Urinary bladder (tissue), 4 donors: ENCODE results near the gene CASP5. TPM values are rescaled to one million over a fixed set of nuclear protein-coding genes. Genes with fewer than 3 reads are reported as not detected.
"Not testable (repeated sequence)": the region's sequence is repeated elsewhere in the genome, so short reads cannot be mapped to it uniquely, and the experiment has no call there.

Source experiments
- DNase-seq: peaks from one replicate; pipeline ENCODE4 v3.0.0-alpha.2; 2015; ENCODE audit errors: extremely low spot score
- H3K27ac ChIP-seq: one replicate; pipeline ENCODE4 v1.5.1; 2013; ENCODE audit warnings: low read depth, mild to moderate bottlenecking, moderate library complexity
- H3K36me3 ChIP-seq: one replicate; pipeline ENCODE4 v1.6.1; 2013; ENCODE audit warnings: mild to moderate bottlenecking, moderate library complexity; ENCODE audit not compliant: insufficient read depth
- H3K4me1 ChIP-seq: one replicate; pipeline ENCODE4 v1.6.1; 2013; ENCODE audit warnings: mild to moderate bottlenecking, moderate library complexity; ENCODE audit not compliant: insufficient read depth
- H3K4me3 ChIP-seq: one replicate; pipeline ENCODE4 v1.5.1; 2013; ENCODE audit warnings: low read depth, low read length
- whole genome bisulfite sequencing: extraction: QIAGEN DNeasy Blood & Tissue Kit; methylation state at CpG from one replicate; pipeline ENCODE4 v1.1.7; 2013; 5-methylcytosine and 5-hydroxymethylcytosine counted together
- polyA plus RNA-seq: library from polyadenylated mRNA; stranded (reverse); fragments of 200-250 nt; gene quantifications from one replicate; pipeline ENCODE4 v1.2.3, GENCODE V29; 2013
- total RNA-seq: library from RNA; depleted of rRNA; stranded (reverse); fragments of >200 nt; gene quantifications from one replicate; pipeline ENCODE4 v1.2.3, GENCODE V29; 2014
- donor health status: healthy with polysubstance abuse.
- donor health status: healthy.

The CASP5 gene
- total and polyA plus RNA-seq, 2 donors = 0.32 to 0.74 TPM

DNA sequence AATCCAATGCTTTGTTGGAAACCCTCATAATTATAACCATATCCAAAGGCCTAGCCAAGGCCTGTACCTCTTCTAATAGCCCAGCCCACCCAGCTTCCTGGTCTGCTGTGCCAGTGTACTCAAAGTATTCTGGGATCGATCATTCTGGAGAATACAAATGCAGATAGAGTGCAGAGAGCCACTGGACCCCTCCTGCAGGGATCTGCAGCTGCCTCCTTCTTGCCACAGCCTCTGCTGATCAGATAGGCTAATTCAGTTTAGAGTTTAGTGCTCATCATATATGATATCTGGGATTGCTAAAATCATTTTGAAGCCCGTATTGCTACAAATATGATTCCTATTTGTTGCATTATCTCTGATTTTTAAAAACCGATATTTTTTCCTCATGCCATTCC is 17.5 kb downstream of the CASP5 start:
- Histone ChIP-seq H3K36me3 (no peaks in the 10 kb centered on the region), H3K4me1 (no peaks in the 10 kb centered on the region), H3K27ac (no peak overlapping the region), H3K4me3 (no peak overlapping the region)
- DNase-seq = no peak
- WGBS = 85% methylated on average over 3 of the region's 3 CpGs

DNA sequence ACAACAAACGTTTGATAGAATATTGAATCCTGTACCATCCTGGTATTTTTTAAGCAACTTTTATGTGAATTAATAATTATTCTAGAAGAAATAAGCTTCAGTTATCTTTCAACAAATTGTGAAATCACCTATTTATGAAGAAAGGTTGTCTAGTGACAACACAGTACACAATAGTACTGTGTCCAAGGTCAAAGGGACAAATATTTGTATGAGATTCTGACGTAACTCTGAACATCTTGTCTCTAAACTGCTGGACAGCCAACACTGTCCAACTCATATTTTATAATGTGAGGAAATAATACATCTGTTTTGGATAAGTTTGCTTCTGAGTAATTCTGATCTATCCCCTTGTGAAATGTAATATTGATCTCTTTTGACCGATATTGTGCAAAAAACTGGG is 18.9 kb downstream of the CASP5 start:
- no peak overlapping the region for H3K4me3 ChIP-seq
- 71% methylated on average over 3 of the region's 3 CpGs for WGBS
- no peaks in the 10 kb centered on the region for H3K4me1 ChIP-seq
- no peaks in the 10 kb centered on the region for H3K36me3 ChIP-seq
- H3K27ac ChIP-seq = no peak overlapping the region
- no peak for DNase-seq

DNA sequence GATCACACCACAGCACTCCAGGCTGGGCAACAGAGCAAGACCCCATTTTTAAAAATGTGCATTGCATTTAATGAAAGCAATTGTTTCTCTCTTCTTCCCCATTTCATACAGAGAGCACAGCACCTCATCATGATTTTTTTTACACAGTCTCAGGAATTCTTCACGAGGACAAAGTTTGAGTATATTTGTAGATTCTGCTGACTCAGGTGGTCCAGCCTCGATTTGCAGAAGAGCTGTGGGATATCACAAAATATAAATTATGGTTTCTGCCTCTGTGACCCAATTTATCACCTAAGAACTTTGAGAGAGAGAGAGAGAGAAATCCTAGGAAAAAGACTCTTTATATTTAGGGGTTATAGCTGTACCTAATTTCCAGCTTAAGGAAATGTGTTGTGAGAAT is 19.8 kb downstream of the CASP5 start:
- H3K4me3 ChIP-seq = no peak overlapping the region
- no peaks in the 10 kb centered on the region for H3K4me1 ChIP-seq
- H3K27ac ChIP-seq = no peak overlapping the region
- no peaks in the 10 kb centered on the region for H3K36me3 ChIP-seq
- WGBS = 81% methylated on average over 2 of the region's 2 CpGs
- DNase-seq = no peak

DNA sequence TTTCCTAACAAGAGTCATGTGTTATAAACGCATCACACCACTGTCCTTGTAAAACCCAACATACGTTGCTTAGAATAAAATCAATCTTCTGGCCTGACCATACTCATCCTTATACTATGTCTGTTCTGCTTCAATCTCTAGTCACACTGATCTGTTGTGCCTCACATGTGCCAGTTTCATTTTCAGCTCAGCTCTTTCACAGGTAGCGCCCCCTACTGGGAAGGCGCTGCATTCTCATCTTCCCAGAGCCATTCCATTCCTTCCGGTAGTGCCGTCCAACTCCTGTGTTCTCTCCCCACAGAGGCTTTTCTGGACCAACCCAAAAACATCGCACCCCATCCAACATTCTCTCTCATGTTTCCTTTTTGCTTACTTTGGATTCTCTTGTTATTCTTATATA is 22.2 kb downstream of the CASP5 start:
- no peak for DNase-seq
- no peaks in the 10 kb centered on the region for H3K36me3 ChIP-seq
- 76% methylated on average over 7 of the region's 7 CpGs for WGBS
- no peaks in the 10 kb centered on the region for H3K4me1 ChIP-seq
- H3K4me3 ChIP-seq = no peak overlapping the region
- no peak overlapping the region for H3K27ac ChIP-seq

DNA sequence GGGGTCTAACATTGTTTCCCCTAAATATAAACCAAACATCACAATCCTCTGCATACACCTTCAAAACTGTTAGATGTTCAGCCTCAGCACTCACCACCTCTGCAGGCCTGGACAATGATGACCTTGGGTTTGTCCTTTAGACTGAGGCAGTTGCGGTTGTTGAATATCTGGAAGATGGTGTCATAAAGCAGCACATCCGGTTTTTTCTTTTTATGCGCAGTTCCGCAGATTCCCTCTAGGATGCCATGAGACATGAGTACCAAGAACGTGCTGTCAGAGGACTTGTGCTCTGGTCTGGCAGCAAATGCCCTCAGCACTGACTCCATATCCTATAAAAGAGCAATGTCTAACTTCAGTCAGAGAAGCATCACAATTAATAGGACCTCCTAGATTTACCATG is 22.8 kb downstream of the CASP5 start:
- no peak overlapping the region for H3K4me3 ChIP-seq
- no peak overlapping the region for H3K27ac ChIP-seq
- no peaks in the 10 kb centered on the region for H3K4me1 ChIP-seq
- H3K36me3 ChIP-seq = no peaks in the 10 kb centered on the region
- 89% methylated on average over 5 of the region's 5 CpGs for WGBS
- DNase-seq = no peak

DNA sequence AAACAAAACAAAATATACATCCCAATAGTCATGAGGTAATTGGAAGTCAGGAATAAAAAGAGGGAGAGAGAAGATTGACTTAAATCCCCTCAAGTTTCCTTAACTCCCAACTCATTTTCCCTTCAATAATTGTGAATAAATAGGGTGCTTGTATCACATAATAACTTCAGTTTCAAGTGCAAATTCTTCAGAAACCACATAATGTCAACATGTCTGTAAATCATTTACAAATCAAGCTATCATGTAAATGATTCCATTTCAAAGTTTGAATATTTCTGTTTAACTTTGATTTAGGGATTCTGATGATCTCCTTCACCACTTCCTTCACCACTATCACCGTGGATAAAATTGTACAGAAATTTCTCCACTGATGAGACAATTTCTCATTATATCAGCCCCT is 23.2 kb downstream of the CASP5 start:
- no peak overlapping the region for H3K4me3 ChIP-seq
- H3K36me3 ChIP-seq = no peaks in the 10 kb centered on the region
- no peak for DNase-seq
- 81% methylated on average over 1 of the region's 1 CpG for WGBS
- no peak overlapping the region for H3K27ac ChIP-seq
- H3K4me1 ChIP-seq = no peaks in the 10 kb centered on the region

DNA sequence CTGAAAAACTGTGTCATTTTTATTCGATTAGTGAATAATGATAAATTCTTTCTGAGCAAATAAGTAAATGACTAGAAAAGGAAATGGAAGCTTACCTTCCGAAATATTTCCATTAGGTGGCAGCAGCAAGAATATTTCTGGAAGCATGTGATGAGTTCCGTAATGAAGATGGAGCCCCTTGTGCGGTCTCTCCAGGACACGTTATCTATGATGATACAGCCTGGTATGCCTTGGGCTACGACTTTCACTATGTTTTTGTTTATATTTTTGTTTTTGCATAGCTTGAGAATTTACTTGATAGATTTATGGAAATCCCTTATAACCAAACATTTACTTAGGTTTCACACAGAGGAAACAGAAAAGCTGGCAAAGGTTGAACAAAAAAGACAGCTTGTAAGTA is 25.7 kb downstream of the CASP5 start:
- H3K27ac ChIP-seq = no peak overlapping the region
- 56% methylated on average over 6 of the region's 6 CpGs for WGBS
- DNase-seq = no peak
- no peaks in the 10 kb centered on the region for H3K36me3 ChIP-seq
- no peak overlapping the region for H3K4me3 ChIP-seq
- H3K4me1 ChIP-seq = no peaks in the 10 kb centered on the region

DNA sequence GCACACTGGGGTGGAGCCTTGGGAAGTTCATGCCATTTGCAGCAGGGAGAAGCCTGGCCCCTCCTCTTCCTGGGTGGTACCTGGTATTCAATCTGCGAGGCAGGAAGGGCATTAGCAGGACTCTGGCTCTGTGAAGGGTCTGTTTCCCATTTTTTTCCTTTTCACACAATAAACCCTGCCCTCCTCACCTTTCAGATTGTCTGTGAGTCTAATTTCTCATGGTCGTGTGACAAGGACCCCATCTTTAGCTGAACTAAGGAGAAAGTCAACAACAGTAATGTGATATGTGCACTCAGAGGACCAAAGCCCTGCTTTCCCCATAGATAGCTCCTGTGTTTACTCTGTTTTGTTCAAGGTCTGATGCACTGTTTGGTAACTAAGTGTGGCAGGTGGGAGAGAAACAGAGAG is 28.0 kb downstream of the CASP5 start:
- H3K27ac ChIP-seq = no peak overlapping the region
- no peak for DNase-seq
- no peaks in the 10 kb centered on the region for H3K36me3 ChIP-seq

DNA sequence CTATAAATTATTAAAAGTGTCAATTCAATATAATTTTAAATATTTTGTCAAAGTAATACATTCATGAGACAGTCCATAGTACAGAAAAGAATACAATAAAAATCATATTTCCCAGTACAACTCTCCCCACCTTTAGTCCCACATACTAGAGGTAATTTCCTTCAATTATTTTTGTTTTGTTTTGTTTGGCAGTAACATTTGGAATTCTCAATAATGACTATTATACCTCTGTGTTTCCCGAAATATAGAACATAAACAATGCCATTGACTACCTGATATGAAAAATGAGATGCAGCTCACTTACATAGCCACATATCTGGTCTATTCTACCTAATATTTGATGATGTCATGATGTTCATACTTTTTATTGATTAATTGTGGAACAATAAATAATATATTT is 30.2 kb downstream of the CASP5 start:
- Histone ChIP-seq H3K27ac (no peak overlapping the region), H3K4me1 (no peaks in the 10 kb centered on the region), H3K36me3 (no peaks in the 10 kb centered on the region), H3K4me3 (no peak overlapping the region)
- WGBS = 82% methylated on average over 1 of the region's 1 CpG
- DNase-seq = no peak

More for the DNA sequence above, 28.0 kb downstream of the CASP5 start:
- 68% methylated on average over 2 of the region's 2 CpGs for WGBS
- no peak overlapping the region for H3K4me3 ChIP-seq
- no peaks in the 10 kb centered on the region for H3K4me1 ChIP-seq

DNA sequence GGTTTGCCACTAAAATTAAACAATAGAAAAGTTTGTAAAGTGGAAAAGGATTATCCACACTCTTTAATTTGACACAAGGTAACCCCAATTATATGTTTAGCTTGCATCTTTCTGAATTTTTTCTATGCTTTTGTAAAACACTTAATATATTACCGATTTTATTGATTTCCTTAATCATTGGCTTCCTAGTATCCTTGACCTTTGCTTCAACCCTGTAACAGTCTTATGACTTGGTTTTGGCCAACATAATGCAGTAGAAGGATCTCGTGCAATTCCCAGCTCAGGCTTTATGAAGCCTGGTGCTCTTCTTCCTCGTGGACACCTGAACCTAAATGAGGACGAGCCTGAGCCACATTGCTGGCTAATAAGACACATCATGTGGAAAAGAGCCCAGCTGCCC is 31.0 kb downstream of the CASP5 start:
- no peak overlapping the region for H3K27ac ChIP-seq
- DNase-seq = no peak
- WGBS = 91% methylated on average over 4 of the region's 4 CpGs
- no peaks in the 10 kb centered on the region for H3K4me1 ChIP-seq
- H3K36me3 ChIP-seq = no peaks in the 10 kb centered on the region
- no peak overlapping the region for H3K4me3 ChIP-seq

DNA sequence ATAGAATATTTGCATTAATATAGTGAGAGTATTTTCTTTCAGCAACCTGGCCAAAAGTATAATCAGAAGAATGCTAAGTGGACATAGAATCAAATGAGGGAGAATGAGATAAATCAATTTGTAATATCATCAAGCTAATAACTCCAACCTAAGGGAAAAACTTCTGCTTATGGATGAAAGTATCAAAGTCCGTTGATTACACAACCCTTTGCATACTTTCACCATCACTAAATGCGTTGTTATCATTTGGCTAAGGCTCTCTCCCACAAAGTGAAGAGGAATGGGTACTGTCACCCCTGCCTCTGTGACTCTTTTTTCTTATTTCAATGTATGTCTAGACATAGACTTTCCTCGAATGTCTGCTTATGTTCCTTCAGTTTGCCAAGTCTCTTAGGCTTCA is 38.2 kb downstream of the CASP5 start:
- Histone ChIP-seq H3K4me3 (no peak overlapping the region), H3K36me3 (no peaks in the 10 kb centered on the region), H3K27ac (no peak overlapping the region), H3K4me1 (no peaks in the 10 kb centered on the region)
- no peak for DNase-seq
- 80% methylated on average over 3 of the region's 3 CpGs for WGBS

DNA sequence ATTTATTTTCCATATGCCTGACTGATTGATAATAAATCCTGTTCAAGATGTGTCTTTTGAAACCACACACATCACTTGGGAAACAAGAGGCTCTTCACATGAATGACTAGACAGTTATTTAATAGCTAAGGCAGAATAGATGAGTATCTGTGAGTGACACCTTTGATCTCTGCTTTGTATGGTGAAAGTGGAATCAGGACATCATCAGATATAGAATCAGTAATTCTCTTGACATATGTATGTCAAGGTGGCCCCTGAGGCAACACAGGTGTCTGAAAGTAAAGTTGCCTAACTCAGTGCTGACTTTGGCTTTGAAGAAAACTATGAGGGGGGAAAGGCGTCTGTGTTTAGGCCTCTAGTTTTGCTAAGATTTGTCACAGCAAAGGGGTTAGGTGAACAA is 43.1 kb downstream of the CASP5 start:
- no peak for DNase-seq
- H3K36me3 ChIP-seq = no peaks in the 10 kb centered on the region
- no peak overlapping the region for H3K27ac ChIP-seq
- 92% methylated on average over 1 of the region's 1 CpG for WGBS
- no peaks in the 10 kb centered on the region for H3K4me1 ChIP-seq
- H3K4me3 ChIP-seq = no peak overlapping the region

DNA sequence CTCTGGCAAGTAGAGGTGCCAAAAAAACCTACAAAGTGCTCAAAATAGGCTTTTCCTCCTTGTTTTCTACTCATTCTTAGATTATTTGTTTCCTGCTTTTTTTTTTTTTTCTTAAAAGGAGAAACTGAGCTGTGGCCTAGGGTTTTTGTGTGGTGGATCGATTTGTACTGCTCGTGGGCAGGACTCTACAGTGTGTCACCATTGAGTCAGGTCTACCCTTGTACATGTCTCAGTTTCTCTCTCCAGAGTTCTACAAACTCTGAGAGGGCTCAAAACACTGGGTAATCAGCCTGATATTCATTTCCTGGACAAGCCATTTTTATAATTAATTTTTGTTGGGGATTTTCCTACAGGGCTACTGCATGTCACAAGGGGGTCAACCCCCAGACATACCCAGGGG is 49.4 kb downstream of the CASP5 start:
- DNase-seq = no peak
- Histone ChIP-seq H3K4me3 (no peak overlapping the region), H3K27ac (no peak overlapping the region), H3K4me1 (no peaks in the 10 kb centered on the region), H3K36me3 (no peaks in the 10 kb centered on the region)
- WGBS = 87% methylated on average over 2 of the region's 2 CpGs

DNA sequence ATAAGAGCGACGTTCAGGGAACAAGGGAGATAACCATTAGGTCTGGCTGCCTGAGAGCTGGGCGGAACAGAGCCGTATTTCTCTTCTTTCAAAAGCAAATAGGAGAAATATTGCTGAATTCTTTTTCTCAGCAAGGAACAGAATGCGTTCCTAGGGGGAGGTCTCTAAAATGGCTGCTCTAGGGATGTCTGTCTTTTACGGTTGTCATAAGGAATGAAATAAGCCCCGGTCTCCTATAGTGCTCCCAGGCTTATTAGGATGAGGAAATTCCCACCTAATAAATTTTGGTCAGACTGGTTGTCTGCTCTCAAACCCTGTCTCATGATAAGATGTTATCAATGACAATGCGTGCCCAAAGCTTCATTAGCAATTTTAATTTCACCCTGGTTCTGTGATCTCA is 50.0 kb downstream of the CASP5 start:
- not testable (repeated sequence) for H3K4me1 ChIP-seq, H3K27ac ChIP-seq, DNase-seq, H3K36me3 ChIP-seq, H3K4me3 ChIP-seq
- WGBS = 94% methylated on average over 8 of the region's 8 CpGs

DNA sequence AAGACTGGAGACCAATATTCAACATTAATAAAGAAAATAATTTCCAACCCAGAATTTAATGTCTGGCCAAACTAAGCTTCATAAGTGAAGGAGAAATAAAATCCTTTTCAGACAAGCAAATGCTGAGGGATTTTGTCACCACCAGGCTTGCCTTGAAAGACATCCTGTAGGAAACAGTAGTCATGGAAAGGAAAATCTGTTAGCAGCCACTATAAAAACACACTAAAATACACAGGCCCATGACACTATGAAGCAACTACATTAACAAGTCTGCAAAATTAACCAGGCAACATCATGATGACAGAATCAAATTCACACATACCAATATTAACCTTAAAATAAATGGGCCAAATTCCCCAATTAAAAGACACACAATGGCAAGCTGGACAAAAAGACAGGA is 52.2 kb downstream of the CASP5 start:
- no peaks in the 10 kb centered on the region for H3K4me1 ChIP-seq
- no peak overlapping the region for H3K27ac ChIP-seq
- no peak for DNase-seq
- H3K4me3 ChIP-seq = no peak overlapping the region
- H3K36me3 ChIP-seq = no peaks in the 10 kb centered on the region
